Inflammatory macrophage treated with lipopolysaccharide for 4 hours (primary cell): ENCODE measurements around the gene CREB5.
A peak's percentile ranks its signal among the peaks of the same experiment; 100 is the strongest.

ENCODE experiments used
- DNase-seq: peaks from one replicate; pipeline ENCODE4 v3.0.0-alpha.2; 2020

CREB5 gene

GRCh38 chr7:28435732-28436378 is 23.5 kb downstream of the CREB5 start:
- no peak for DNase-seq

GRCh38 chr7:28440055-28440601 is 27.8 kb downstream of the CREB5 start:
- DNase-seq, result no peak

- no peak for DNase-seq
Observed at GRCh38 chr7:28442540-28443420, 30.5 kb downstream of the CREB5 start.

GRCh38 chr7:28446131-28446530 is 33.8 kb downstream of the CREB5 start:
- no peak for DNase-seq

GRCh38 chr7:28447071-28447470 is 34.8 kb downstream of the CREB5 start:
- no peak for DNase-seq

- no peak for DNase-seq
Observed at GRCh38 chr7:28448708-28449107, 36.4 kb downstream of the CREB5 start.

GRCh38 chr7:28452681-28453080 is 40.4 kb downstream of the CREB5 start:
- DNase-seq, result no peak

- DNase-seq, result no peak
Observed at GRCh38 chr7:28455486-28455885, 43.2 kb downstream of the CREB5 start.

GRCh38 chr7:28456044-28456443 is 43.7 kb downstream of the CREB5 start:
- no peak for DNase-seq

GRCh38 chr7:28458732-28459131 is 46.4 kb downstream of the CREB5 start:
- no peak for DNase-seq

GRCh38 chr7:28459306-28459705 is 47.0 kb downstream of the CREB5 start:
- no peak for DNase-seq

GRCh38 chr7:28465697-28466096 is 53.4 kb downstream of the CREB5 start:
- no peak for DNase-seq

GRCh38 chr7:28466341-28466740 is 54.0 kb downstream of the CREB5 start:
- peak; percentile 12 for DNase-seq

- no peak for DNase-seq
Observed at GRCh38 chr7:28466885-28467284, 54.6 kb downstream of the CREB5 start.

GRCh38 chr7:28469562-28469961 is 57.2 kb downstream of the CREB5 start:
- DNase-seq, result no peak

GRCh38 chr7:28470344-28470743 is 58.0 kb downstream of the CREB5 start:
- DNase-seq, result no peak

GRCh38 chr7:28472332-28472731 is 60.0 kb downstream of the CREB5 start:
- DNase-seq, result no peak

- no peak for DNase-seq
Observed at GRCh38 chr7:28473571-28474281, 61.4 kb downstream of the CREB5 start.

GRCh38 chr7:28474282-28474638 is 61.9 kb downstream of the CREB5 start:
- no peak for DNase-seq

- DNase-seq, result no peak
Observed at GRCh38 chr7:28474640-28475039, 62.3 kb downstream of the CREB5 start.

- peak; percentile 89 for DNase-seq
Observed at GRCh38 chr7:28477041-28477442, 64.7 kb downstream of the CREB5 start.

- no peak for DNase-seq
Observed at GRCh38 chr7:28478656-28479055, 66.3 kb downstream of the CREB5 start.

- peak; percentile 71 for DNase-seq
Observed at GRCh38 chr7:28479507-28479947, 67.2 kb downstream of the CREB5 start.
